GM12878 (cell line): ENCODE results near the gene HOXB3. TPM values are rescaled to one million over a fixed set of nuclear protein-coding genes. Genes with fewer than 3 reads are reported as not detected.

Source experiments
- ATAC-seq: fragments of 200-7000 bp; cut with Tn5 transposase; 3 replicates; pipeline ENCODE4 v1.9.1; 2020; ENCODE audit warnings: mild to moderate bottlenecking, moderate library complexity
- BruUV-seq: library from RNA; stranded (reverse); fragments of 400-500 nt; replicated peaks from 2 replicates; lab custom pipeline; 2021; lab: Mats Ljungman, UMichigan
- CTCF ChIA-PET: fragments of 300-600 bp; sonication (Branson Sonifier 250); formaldehyde crosslinking; extraction: SDS; loops from one replicate; lab custom pipeline; 2021; ENCODE audit warnings: inconsistent platforms; lab: Yijun Ruan, JAX
- POLR2A ChIA-PET: fragments of 350-600 bp; formaldehyde crosslinking; extraction: SDS; loops from one replicate; lab custom pipeline; 2021; ENCODE audit warnings: inconsistent platforms; lab: Charles Lee
- RAD21 ChIA-PET: fragments of 300-600 bp; sonication (Branson Sonifier 250); formaldehyde crosslinking; loops from one replicate; lab custom pipeline; 2023; ENCODE audit warnings: antibody characterized with exemption; ENCODE audit not compliant: unreplicated experiment; lab: Charles Lee
- SMC1A ChIA-PET: fragments of 300-600 bp; sonication (Branson Sonifier 250); formaldehyde crosslinking; loops from one replicate; lab custom pipeline; 2023; ENCODE audit not compliant: unreplicated experiment, uncharacterized antibody; lab: Charles Lee
- DNase-seq: peaks from one replicate; pipeline ENCODE4 v3.0.0-alpha.2; 2011; ENCODE audit warnings: low read depth, low spot score
- FAIRE-seq: peaks from 3 replicates; lab custom pipeline; 2011; peaks lifted over from hg19 to GRCh38; lab: Jason Lieb, UNC
- H2AFZ ChIP-seq: 2 replicates; pipeline ENCODE4 v1.6.0; 2011; ENCODE audit warnings: low read depth, low read length, control low read depth; ENCODE audit not compliant: control insufficient read depth
- H3K27ac ChIP-seq: 2 replicates; pipeline ENCODE4 v1.5.1; 2011; ENCODE audit warnings: control low read depth; ENCODE audit not compliant: control insufficient read depth, insufficient read depth
- H3K27me3 ChIP-seq, 2 experiments: replicated peaks in 1 of 2; 2 replicates each; pipeline versions ENCODE4 v1.6.0 to v1.6.1; 2011; ENCODE audit warnings: low read length in 1 of 2; ENCODE audit not compliant: control insufficient read depth in 2 of 2, insufficient read depth in 2 of 2
- H3K36me3 ChIP-seq, 2 experiments: 2 replicates each; pipeline ENCODE4 v1.5.1; 2011; ENCODE audit warnings: low read length in 1 of 2; ENCODE audit not compliant: control insufficient read depth in 2 of 2, insufficient read depth in 2 of 2
- H3K4me1 ChIP-seq: 2 replicates; pipeline ENCODE4 v1.6.1; 2011; ENCODE audit warnings: mild to moderate bottlenecking, low read length, moderate library complexity, mixed read lengths; ENCODE audit not compliant: control insufficient read depth, insufficient read depth
- H3K4me2 ChIP-seq: 2 replicates; pipeline ENCODE4 v1.6.0; 2011; ENCODE audit warnings: control low read depth; ENCODE audit not compliant: control insufficient read depth, insufficient read depth
- H3K4me3 ChIP-seq: fragments of 200-600 bp; sonication (generic); 2 replicates; pipeline ENCODE4 v1.5.1; 2016
- H3K79me2 ChIP-seq: 2 replicates; pipeline ENCODE4 v1.6.0; 2011; ENCODE audit warnings: low read length; ENCODE audit not compliant: control insufficient read depth, insufficient read depth
- H3K9ac ChIP-seq: 2 replicates; pipeline ENCODE4 v1.8.0; 2011; ENCODE audit warnings: low read length, control low read depth, mixed read lengths; ENCODE audit not compliant: control insufficient read depth, insufficient read depth
- H3K9me3 ChIP-seq: replicated peaks from 3 replicates; pipeline ENCODE4 v1.5.1; 2011; ENCODE audit warnings: mild to moderate bottlenecking, low read length; ENCODE audit not compliant: control insufficient read depth, insufficient read depth
- H4K20me1 ChIP-seq: 2 replicates; pipeline ENCODE4 v1.6.0; 2011; ENCODE audit not compliant: control insufficient read depth, insufficient read depth
- ATF7 ChIP-seq: fragments of 450-650 bp; IDR thresholded peaks from 2 replicates; pipeline ENCODE4 v1.6.1; 2016; ENCODE audit warnings: low read depth, mild to moderate bottlenecking
- BRCA1 ChIP-seq: IDR thresholded peaks from 2 replicates; pipeline ENCODE4 v1.6.1; 2011; ENCODE audit warnings: low read depth, low read length, improper control_type of control experiment
- CTCF ChIP-seq, 3 experiments: IDR thresholded peaks in 2 of 3; conservative IDR thresholded peaks in 1 of 3; 2 replicates each; pipeline ENCODE4 v1.5.1; 2011; ENCODE audit warnings: low read depth in 3 of 3, low read length in 3 of 3, mild to moderate bottlenecking in 3 of 3, control low read depth in 2 of 3, moderate library complexity in 2 of 3, inconsistent platforms in 1 of 3, mixed read lengths in 1 of 3; ENCODE audit not compliant: control insufficient read depth in 2 of 3, insufficient read depth in 1 of 3; ENCODE audit errors: extremely low read depth in 1 of 3
- E4F1 ChIP-seq: fragments of 450-650 bp; IDR thresholded peaks from 2 replicates; pipeline ENCODE4 v1.6.1; 2018; ENCODE audit warnings: borderline replicate concordance, mild to moderate bottlenecking; ENCODE audit not compliant: partially characterized antibody
- FOXM1 ChIP-seq: IDR thresholded peaks from 2 replicates; pipeline ENCODE4 v1.6.1; 2012; ENCODE audit warnings: low read depth, mild to moderate bottlenecking, inconsistent platforms, low read length, moderate library complexity
- IRF3 ChIP-seq: fragments of 450-650 bp; IDR thresholded peaks from 2 replicates; pipeline ENCODE4 v1.6.1; 2014; ENCODE audit warnings: mild to moderate bottlenecking
- NR2C1 ChIP-seq: fragments of 450-650 bp; IDR thresholded peaks from 2 replicates; pipeline ENCODE4 v1.6.1; 2017; ENCODE audit warnings: antibody characterized with exemption, mild to moderate bottlenecking, moderate library complexity
- SPI1 ChIP-seq: IDR thresholded peaks from 2 replicates; pipeline ENCODE4 v1.6.1; 2011; ENCODE audit warnings: low read depth, mild to moderate bottlenecking, low read length, moderate library complexity, borderline replicate concordance; ENCODE audit not compliant: insufficient read depth
- TCF3 ChIP-seq: IDR thresholded peaks from 2 replicates; pipeline ENCODE4 v1.6.1; 2012; ENCODE audit warnings: low read depth, mild to moderate bottlenecking, low read length, borderline replicate concordance; ENCODE audit not compliant: insufficient read depth
- USF1 ChIP-seq: IDR thresholded peaks from 2 replicates; pipeline ENCODE4 v1.6.1; 2011; ENCODE audit warnings: borderline replicate concordance, low read depth, mild to moderate bottlenecking, moderate library complexity, mixed read lengths, low read length; ENCODE audit not compliant: insufficient read depth; ENCODE audit errors: extremely low read length
- ZNF622 ChIP-seq: fragments of 450-650 bp; IDR thresholded peaks from 2 replicates; pipeline ENCODE4 v1.6.1; 2017; ENCODE audit warnings: mild to moderate bottlenecking, inconsistent platforms
- WGBS: methylation state at CpG from one replicate; pipeline ENCODE4 v1.1.6; 2016; ENCODE audit warnings: low lambda C conversion rate; ENCODE audit not compliant: insufficient replicate concordance, insufficient coverage; ENCODE audit errors: missing lambda C conversion rate; 5-methylcytosine and 5-hydroxymethylcytosine counted together
- in situ Hi-C: fragments of 300-500 bp; cut with MboI; formaldehyde crosslinking; loops from 9 replicates; pipeline ENCODE4 v1.14.3; 2018; ENCODE audit warnings: mixed read lengths
- intact Hi-C: fragments of 100-400 bp; cut with micrococcal nuclease; formaldehyde crosslinking; loops from one replicate; pipeline ENCODE4 v1.14.2; 2022; ENCODE audit not compliant: unreplicated experiment
- polyA plus RNA-seq, 11 experiments: library from polyadenylated mRNA; depleted of rRNA in 4 of 11; unstranded in 6 of 11; stranded (reverse) in 5 of 11; fragments of >200 nt; fragmentation: Nextera tagmentation in 4 of 11; fragmentation: Illumina TruSeq in 1 of 11; extraction: Ambion mirVana in 4 of 11; extraction: Trizol in 1 of 11; gene quantifications; 1 replicate in 1 of 11; 2 replicates in 10 of 11; pipeline versions ENCODE4 v1.2.1 to v1.2.3, GENCODE V29; 2011 to 2016; ENCODE audit warnings: inconsistent platforms in 2 of 11, missing spikeins in 2 of 11, low read depth in 1 of 11
- total RNA-seq, 4 experiments: library from RNA; depleted of rRNA in 3 of 4; stranded (reverse); fragments of >200 nt in 3 of 4; fragmentation: Illumina TruSeq in 1 of 4; extraction: Trizol in 1 of 4; gene quantifications; 2 replicates each; pipeline versions ENCODE4 v1.2.1 to v1.2.3, GENCODE V29; 2013 to 2021

HOXB3 gene
- total and polyA plus RNA-seq, 10 of the 15 experiments (the other 5 are each of a cell fraction or from before 2014, with no cell fraction given) = 0.19 to 7.7 (median 2.9) TPM

- TF ChIP-seq USF1 (no peak), SPI1 (no peak)
Measured at GRCh38 chr17:48565022-48565554, 25.0 kb downstream of the HOXB3 start (continued).

- no peak overlapping the region for H3K27ac ChIP-seq
- no peaks in the 10 kb centered on the region for H3K4me1 ChIP-seq
- H4K20me1 ChIP-seq = no peaks in the 10 kb centered on the region
- SMC1A ChIA-PET = interaction anchor here (0.6 kb wide), 1 partner anchor 90 kb away, joined by 4 read pairs; no protein-coding TSS in a partner anchor
- CTCF ChIA-PET = no interaction called here
- ATAC-seq (no peak), FAIRE-seq (no peak), DNase-seq (no peak)
- H3K4me3 ChIP-seq = no peak overlapping the region
- H3K9ac ChIP-seq = no peak overlapping the region
- intact Hi-C loops (no loop called here), in situ Hi-C loops (no loop called here)
- POLR2A ChIA-PET = interaction anchor here (0.6 kb wide), 1 partner anchor 8 kb away, joined by 3 read pairs; no protein-coding TSS in a partner anchor
- H3K4me2 ChIP-seq = no peak overlapping the region
- no peaks in the 10 kb centered on the region for H3K79me2 ChIP-seq
- H3K27me3 ChIP-seq = no peaks in the 10 kb centered on the region
- RAD21 ChIA-PET = no interaction called here
- H2AFZ ChIP-seq = no peak overlapping the region
- H3K36me3 ChIP-seq = no peaks in the 10 kb centered on the region; a peak in 1 of 4 replicates
- no TSS peak for BruUV-seq
- H3K9me3 ChIP-seq = no peaks in the 10 kb centered on the region
- 63% methylated on average over 50 of the region's 73 CpGs for WGBS
- TF ChIP-seq ZNF622 = no peak
- no peak for TF ChIP-seq BRCA1
- TF ChIP-seq ATF7 = no peak
- no peak for TF ChIP-seq CTCF (IDR thresholded peaks at IDR 0.05 in 2 of 3, conservative IDR thresholded peaks at IDR 0.05 in 1 of 3; ENCODE audit: control insufficient read depth in 2 of 3, extremely low read depth in 1 of 3, insufficient read depth in 1 of 3, low read depth in 3 of 3, low read length in 3 of 3)
- no peak for TF ChIP-seq FOXM1
- no peak for TF ChIP-seq IRF3
- TF ChIP-seq E4F1 = no peak
- TF ChIP-seq NR2C1 = no peak
- no peak for TF ChIP-seq TCF3
Measured at GRCh38 chr17:48564188-48565021, 25.6 kb downstream of the HOXB3 start.
